Upper lobe of left lung (tissue), 6 donors: ENCODE data around the gene ATF6. TPM values are rescaled to one million over a fixed set of nuclear protein-coding genes. Genes with fewer than 3 reads are reported as not detected.

ENCODE experiments used
- ATAC-seq, 2 donors: fragments of 200-7000 bp; cut with Tn5 transposase; one replicate each; pipeline ENCODE4 v1.9.1; 2022; ENCODE audit warnings: mild to moderate bottlenecking in 2 of 2, moderate library complexity in 2 of 2; ENCODE audit not compliant: low FRiP score in 2 of 2
- DNase-seq, 2 donors: peaks; one replicate each; pipeline ENCODE4 v3.0.0-alpha.2; 2019 to 2020
- H3K27ac ChIP-seq, 4 donors: fragments of 200-600 bp; sonication (generic); one replicate each; pipeline ENCODE4 v1.5.1; 2016 to 2019
- H3K27me3 ChIP-seq, 4 donors: fragments of 200-600 bp; sonication (generic); one replicate each; pipeline ENCODE4 v1.5.1; 2017 to 2019
- H3K36me3 ChIP-seq, 4 donors: fragments of 200-600 bp; sonication (generic); one replicate each; pipeline ENCODE4 v1.5.1; 2016 to 2019
- H3K4me1 ChIP-seq, 4 donors: fragments of 200-600 bp; sonication (generic); one replicate each; pipeline ENCODE4 v1.5.1; 2018 to 2019
- H3K4me3 ChIP-seq, 4 donors: fragments of 200-600 bp; sonication (generic); one replicate each; pipeline ENCODE4 v1.5.1; 2017 to 2019; ENCODE audit warnings: mild to moderate bottlenecking in 2 of 4, moderate library complexity in 1 of 4
- H3K9me3 ChIP-seq, 4 donors: fragments of 200-600 bp; sonication (generic); one replicate each; pipeline ENCODE4 v1.5.1; 2018 to 2019
- EP300 ChIP-seq, 4 donors: sonication (generic); formaldehyde crosslinking; IDR thresholded peaks; one replicate each; pipeline ENCODE4 v1.5.1; 2017; ENCODE audit warnings: antibody characterized with exemption in 4 of 4, control low read depth in 2 of 4
- POLR2A ChIP-seq, 4 donors: fragments of 450-650 bp; IDR thresholded peaks; one replicate each; pipeline ENCODE4 v1.5.1; 2016 to 2017; ENCODE audit warnings: antibody characterized with exemption in 4 of 4, mild to moderate bottlenecking in 2 of 4
- POLR2AphosphoS5 ChIP-seq, 2 donors: sonication (generic); formaldehyde crosslinking; IDR thresholded peaks; one replicate each; pipeline ENCODE4 v1.5.1; 2017; ENCODE audit warnings: antibody characterized with exemption in 2 of 2
- WGBS, 2 donors: methylation state at CpG; one replicate each; pipeline ENCODE4 v1.1.5; 2017 to 2018; 5-methylcytosine and 5-hydroxymethylcytosine counted together
- total RNA-seq, 6 donors: library from RNA; depleted of rRNA in 4 of 6; stranded (reverse); fragments of >200 nt in 4 of 6; gene quantifications; one replicate each; pipeline versions ENCODE4 v1.1.0 to v1.2.1, GENCODE V29; 2016 to 2021
- TF ChIP-seq, protein P1 (sequence below), 6 experiments: fragments of 450-650 bp in 4 of 6; fragments of 200-600 bp in 2 of 6; sonication (generic) in 2 of 6; IDR thresholded peaks; one replicate each; pipeline ENCODE4 v1.5.1; 2016 to 2019; ENCODE audit warnings: antibody characterized with exemption in 6 of 6
- donor health status: DM: no; HTN: no; CAD: no; lungs with moderate emphysema.
- donor health status: DM: no; HTN: yes; CAD: no; lungs with severe emphysema.

Gene ATF6
- total RNA-seq, 6 donors from 2014 or later, result 14.2 to 36.7 (median 27.0) TPM

DNA sequence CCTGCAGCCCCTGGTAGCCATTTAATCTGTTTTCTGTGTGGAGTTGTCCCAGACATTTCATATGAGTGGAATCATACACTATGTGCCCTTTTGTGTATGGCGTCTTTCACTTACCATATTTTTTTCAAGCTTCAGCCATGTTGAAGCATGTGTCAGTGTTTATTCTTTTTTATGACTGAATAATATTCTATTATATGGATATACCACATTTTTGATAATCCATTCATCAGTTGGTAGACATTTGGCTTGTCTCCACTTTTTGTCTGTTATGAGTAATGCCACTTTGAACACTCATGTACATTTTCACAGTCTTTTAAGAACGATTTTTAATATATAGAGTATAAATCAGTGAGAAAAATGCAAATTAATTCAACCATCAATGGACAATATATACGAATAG is 44.7 kb downstream of the ATF6 start:
- TF ChIP-seq, protein P1, sequence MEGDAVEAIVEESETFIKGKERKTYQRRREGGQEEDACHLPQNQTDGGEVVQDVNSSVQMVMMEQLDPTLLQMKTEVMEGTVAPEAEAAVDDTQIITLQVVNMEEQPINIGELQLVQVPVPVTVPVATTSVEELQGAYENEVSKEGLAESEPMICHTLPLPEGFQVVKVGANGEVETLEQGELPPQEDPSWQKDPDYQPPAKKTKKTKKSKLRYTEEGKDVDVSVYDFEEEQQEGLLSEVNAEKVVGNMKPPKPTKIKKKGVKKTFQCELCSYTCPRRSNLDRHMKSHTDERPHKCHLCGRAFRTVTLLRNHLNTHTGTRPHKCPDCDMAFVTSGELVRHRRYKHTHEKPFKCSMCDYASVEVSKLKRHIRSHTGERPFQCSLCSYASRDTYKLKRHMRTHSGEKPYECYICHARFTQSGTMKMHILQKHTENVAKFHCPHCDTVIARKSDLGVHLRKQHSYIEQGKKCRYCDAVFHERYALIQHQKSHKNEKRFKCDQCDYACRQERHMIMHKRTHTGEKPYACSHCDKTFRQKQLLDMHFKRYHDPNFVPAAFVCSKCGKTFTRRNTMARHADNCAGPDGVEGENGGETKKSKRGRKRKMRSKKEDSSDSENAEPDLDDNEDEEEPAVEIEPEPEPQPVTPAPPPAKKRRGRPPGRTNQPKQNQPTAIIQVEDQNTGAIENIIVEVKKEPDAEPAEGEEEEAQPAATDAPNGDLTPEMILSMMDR (IDR thresholded peaks at IDR 0.05), result no peak
- no peak for TF ChIP-seq EP300 (IDR thresholded peaks at IDR 0.05)
- no peak for TF ChIP-seq POLR2AphosphoS5 (IDR thresholded peaks at IDR 0.05)
- no peak for TF ChIP-seq POLR2A (IDR thresholded peaks at IDR 0.05)

DNA sequence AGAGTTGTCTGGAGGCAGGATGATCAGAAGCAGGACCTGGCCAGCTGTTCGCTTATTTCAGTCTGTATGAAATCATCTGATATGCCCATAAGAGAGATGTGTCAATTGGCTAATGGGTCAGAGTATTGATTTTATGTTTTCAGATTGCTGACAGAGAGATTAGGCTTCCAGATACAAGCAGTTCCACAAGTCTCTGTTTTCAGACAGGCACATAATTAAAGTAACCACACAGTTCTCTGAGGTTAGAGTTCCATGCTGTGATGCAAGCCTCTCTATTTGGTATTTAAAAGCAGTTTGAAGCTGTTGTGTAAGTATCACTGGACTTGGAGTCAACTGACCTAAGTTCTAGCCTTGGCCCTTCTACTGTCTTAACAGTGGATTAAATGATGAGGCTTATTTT is 50.1 kb downstream of the ATF6 start:
- no peak for ATAC-seq
- Histone ChIP-seq H3K4me1 (no peaks in the 10 kb centered on the region), H3K36me3 (peaks cover 3 to 22% (median 10%) of the 10 kb centered on the region in 4 donors), H3K27ac (no peak overlapping the region), H3K4me3 (no peak overlapping the region), H3K9me3 (no peaks in the 10 kb centered on the region), H3K27me3 (no peaks in the 10 kb centered on the region)
- 95% methylated on average over 1 of the region's 1 CpG for WGBS, 2 donors
- no peak for DNase-seq
- no peak for TF ChIP-seq POLR2AphosphoS5 (IDR thresholded peaks at IDR 0.05)
- TF ChIP-seq, protein P1 (IDR thresholded peaks at IDR 0.05), result no peak

More for the DNA sequence above, 44.7 kb downstream of the ATF6 start:
- WGBS, 2 donors, result 97% methylated on average over 3 of the region's 3 CpGs
- Histone ChIP-seq H3K27me3 (no peaks in the 10 kb centered on the region), H3K36me3 (peaks cover 0 to 21% (median 3%) of the 10 kb centered on the region in 4 donors), H3K4me3 (no peak overlapping the region), H3K27ac (no peak overlapping the region), H3K9me3 (no peaks in the 10 kb centered on the region), H3K4me1 (peaks cover 0 to 3% (median 0%) of the 10 kb centered on the region in 4 donors)
- ATAC-seq (no peak), DNase-seq (no peak)

DNA sequence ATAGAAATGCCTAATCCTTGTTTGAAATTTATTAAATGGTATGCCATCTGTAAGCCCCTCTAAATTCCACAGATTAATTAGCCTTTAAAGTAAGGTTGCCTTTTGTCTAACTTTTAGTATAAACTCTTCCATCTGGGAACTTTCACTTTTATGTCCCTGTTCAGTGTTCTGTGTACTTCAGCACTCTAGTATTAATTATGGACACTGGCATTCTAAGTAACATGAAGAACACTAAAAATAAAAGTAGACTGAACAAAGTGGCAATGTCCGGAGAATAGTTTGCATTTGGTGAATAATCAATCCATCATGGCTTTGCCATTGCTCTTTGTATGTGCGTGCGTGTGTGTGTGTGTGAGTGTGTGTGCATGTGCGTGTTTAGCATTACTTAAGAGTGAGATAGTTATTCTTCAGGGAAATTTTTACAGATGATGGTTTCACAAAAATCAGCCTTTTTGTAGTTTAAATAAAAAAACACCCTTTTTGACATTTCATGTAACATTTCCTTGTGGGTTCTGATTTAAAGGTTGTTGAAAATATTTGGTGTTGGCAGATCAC is 51.1 kb downstream of the ATF6 start:
- H3K4me1 ChIP-seq, result no peaks in the 10 kb centered on the region
- TF ChIP-seq EP300 (IDR thresholded peaks at IDR 0.05) (no peak), POLR2A (IDR thresholded peaks at IDR 0.05) (no peak), POLR2AphosphoS5 (IDR thresholded peaks at IDR 0.05) (no peak)
- TF ChIP-seq, protein P1 (IDR thresholded peaks at IDR 0.05), result no peak
- H3K36me3 ChIP-seq, result peaks cover 5 to 33% (median 16%) of the 10 kb centered on the region in 4 donors
- H3K4me3 ChIP-seq, result no peak overlapping the region
- H3K27ac ChIP-seq, result no peak overlapping the region
- H3K27me3 ChIP-seq, result no peaks in the 10 kb centered on the region
- WGBS, 2 donors, result 98 to 99% methylated on average over 4 of the region's 4 CpGs
- H3K9me3 ChIP-seq, result no peaks in the 10 kb centered on the region
- no peak for ATAC-seq
- no peak for DNase-seq

DNA sequence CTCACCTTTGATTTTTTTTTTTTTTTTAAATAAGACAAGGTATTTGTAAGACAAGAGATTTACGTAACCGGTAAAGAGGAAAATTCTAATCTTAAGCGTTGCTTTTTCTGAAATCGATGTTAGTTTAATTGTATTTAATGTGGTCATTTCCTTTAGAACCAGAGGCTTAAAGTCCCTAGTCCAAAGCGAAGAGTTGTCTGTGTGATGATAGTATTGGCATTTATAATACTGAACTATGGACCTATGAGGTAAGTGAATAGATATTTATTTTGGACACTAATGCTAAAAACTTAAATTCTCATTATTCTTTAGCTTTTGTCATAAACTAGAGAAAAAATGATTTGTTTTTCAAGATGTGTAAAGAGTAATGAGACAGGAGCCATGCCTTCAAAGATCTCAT is 54.8 kb downstream of the ATF6 start:
- WGBS, 2 donors, result 97 to 100% methylated on average over 5 of the region's 5 CpGs
- no peaks in the 10 kb centered on the region for H3K4me1 ChIP-seq
- no peak for ATAC-seq
- H3K4me3 ChIP-seq, result no peak overlapping the region
- no peaks in the 10 kb centered on the region for H3K27me3 ChIP-seq
- H3K27ac ChIP-seq, result no peak overlapping the region
- no peak for DNase-seq
- no peaks in the 10 kb centered on the region for H3K9me3 ChIP-seq
- TF ChIP-seq EP300 (IDR thresholded peaks at IDR 0.05), result no peak
- no peak for TF ChIP-seq POLR2AphosphoS5 (IDR thresholded peaks at IDR 0.05)
- no peak for TF ChIP-seq POLR2A (IDR thresholded peaks at IDR 0.05)
- TF ChIP-seq, protein P1 (IDR thresholded peaks at IDR 0.05), result no peak
- H3K36me3 ChIP-seq, result peaks cover 5 to 38% (median 22%) of the 10 kb centered on the region in 4 donors

DNA sequence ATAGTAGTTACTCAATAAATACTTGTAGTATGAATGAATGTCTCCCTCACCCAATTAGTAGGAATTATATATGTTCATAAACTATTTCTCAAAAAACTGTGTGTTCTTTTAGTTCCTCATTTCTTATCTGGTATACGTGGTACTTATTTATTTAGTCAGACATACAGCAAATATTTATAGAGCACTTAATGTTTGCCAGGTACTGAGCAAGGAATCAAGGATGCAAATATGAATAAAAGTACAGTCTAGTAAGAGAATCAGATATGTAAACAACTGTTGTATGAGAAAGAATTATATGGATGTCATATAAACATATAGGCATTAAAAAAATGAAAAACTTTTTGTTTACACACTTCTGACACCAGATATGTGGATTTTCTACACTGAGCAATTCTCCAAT is 58.5 kb downstream of the ATF6 start:
- no peak for TF ChIP-seq EP300 (IDR thresholded peaks at IDR 0.05)
- WGBS, 2 donors, result 57 to 58% methylated on average over 1 of the region's 1 CpG
- no peak overlapping the region for H3K4me3 ChIP-seq
- H3K9me3 ChIP-seq, result no peaks in the 10 kb centered on the region
- H3K27ac ChIP-seq, result no peak overlapping the region
- no peaks in the 10 kb centered on the region for H3K27me3 ChIP-seq
- no peaks in the 10 kb centered on the region for H3K4me1 ChIP-seq
- ATAC-seq (no peak), DNase-seq (no peak)
- peaks cover 5 to 48% (median 19%) of the 10 kb centered on the region in 4 donors for H3K36me3 ChIP-seq
